Stimulated activated CD8-positive, alpha-beta memory T cell treated with anti-CD3 and anti-CD28 coated beads, Interleukin-2, amount 100 ng/mL, for 1 hour (primary cell): ENCODE data around the gene NCOA6.
"Not testable (repeated sequence)": the region's sequence is repeated elsewhere in the genome, so short reads cannot be mapped to it uniquely, and the experiment has no call there.

Experiments used
- DNase-seq, 2 donors: peaks; one replicate each; pipeline ENCODE4 v3.0.0-alpha.2; 2020; ENCODE audit warnings: low read depth in 2 of 2

Gene NCOA6

DNA sequence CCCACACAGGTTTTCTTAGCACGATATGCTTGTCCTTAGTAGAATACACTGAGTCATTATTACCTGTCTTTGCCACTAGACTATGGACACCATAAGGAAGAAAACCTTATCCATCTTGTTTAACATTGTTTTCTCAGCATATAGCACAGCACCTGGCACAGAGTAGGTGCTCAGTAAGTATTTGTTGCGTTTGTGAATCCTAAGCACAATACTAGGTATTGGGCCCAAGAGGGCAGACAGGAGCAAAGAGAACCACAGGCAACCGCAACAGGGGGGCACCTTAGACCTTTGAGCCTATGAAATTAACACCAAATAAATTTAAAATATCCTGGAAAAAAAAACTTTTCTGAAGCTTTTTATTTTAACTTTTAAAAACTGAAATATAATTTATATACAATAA, 3.7 kb upstream of the NCOA6 start:
- DNase-seq = no peak

DNA sequence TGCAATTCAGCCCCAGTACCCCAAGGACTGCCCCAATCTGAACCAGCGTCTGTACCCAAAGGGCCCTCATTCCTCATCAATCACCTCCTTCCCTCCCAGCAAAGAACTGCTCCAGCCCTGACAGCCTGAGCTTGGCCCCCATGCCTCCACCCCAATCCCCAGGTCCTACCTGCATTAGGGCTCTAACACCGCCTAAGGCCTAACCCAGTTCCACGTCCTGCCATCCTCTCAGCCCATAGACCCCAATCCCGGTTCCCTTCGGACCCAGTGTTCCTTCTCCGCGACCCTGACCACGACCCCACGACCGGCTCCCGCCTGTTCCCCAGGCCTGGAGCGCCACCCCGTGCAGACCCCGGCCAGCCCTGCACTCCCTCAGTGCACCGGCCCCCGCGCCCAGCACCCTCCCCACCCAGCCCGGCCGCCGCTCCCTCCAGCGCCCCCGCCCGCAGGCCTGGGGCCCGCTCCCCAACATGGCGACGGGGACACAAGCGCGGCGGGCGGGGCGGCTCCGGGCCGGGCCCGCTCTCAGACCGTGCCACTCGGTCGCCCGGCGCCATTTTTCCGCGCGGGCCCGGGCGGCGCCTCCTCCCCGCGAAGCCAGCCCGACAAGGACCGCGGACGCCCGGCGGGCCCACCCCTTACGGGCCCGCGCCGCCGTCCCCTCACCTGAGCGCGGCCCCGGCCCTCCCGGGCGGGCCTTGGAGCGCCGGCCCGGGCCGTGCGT, 483 bp downstream of the NCOA6 start:
- DNase-seq = peak; percentile 20 to 43

DNA sequence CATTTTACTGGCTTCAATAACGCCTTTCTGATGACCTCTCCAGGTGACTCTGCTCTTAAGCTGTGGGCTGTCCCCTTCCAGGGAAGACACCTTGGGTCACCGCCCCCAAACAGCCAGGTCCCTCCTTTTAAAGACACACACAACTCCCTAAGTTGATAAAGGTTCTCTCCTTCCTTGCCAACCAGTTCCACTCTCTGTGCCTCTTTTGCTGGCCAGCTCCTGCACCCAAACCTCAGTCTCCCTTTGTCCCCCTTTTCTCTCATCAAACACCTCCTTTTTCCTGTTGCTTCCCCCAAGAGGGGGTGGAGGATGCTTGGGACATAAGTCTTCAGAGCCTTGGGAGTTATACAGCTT, 1.0 kb downstream of the NCOA6 start:
- peak; percentile 35 to 46 for DNase-seq

DNA sequence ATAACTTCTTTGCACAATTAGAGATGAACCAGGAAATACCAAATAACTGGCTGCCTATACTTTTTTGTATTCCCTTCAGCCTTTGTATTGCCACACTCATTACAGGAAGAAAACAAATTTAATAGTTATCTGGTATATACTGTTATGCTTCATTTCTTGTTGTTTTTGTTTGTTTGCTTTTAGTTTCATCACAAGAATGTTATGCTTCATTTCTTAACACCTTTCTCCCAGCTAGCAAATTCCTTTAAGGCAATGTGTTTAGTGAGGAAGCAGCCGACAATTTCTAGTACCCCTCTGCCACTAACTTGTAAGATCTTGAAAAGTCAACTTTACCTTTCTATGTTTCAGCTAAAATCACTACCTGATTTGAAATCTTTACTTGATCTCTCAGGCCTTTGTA, 1.4 kb downstream of the NCOA6 start:
- no peak for DNase-seq

DNA sequence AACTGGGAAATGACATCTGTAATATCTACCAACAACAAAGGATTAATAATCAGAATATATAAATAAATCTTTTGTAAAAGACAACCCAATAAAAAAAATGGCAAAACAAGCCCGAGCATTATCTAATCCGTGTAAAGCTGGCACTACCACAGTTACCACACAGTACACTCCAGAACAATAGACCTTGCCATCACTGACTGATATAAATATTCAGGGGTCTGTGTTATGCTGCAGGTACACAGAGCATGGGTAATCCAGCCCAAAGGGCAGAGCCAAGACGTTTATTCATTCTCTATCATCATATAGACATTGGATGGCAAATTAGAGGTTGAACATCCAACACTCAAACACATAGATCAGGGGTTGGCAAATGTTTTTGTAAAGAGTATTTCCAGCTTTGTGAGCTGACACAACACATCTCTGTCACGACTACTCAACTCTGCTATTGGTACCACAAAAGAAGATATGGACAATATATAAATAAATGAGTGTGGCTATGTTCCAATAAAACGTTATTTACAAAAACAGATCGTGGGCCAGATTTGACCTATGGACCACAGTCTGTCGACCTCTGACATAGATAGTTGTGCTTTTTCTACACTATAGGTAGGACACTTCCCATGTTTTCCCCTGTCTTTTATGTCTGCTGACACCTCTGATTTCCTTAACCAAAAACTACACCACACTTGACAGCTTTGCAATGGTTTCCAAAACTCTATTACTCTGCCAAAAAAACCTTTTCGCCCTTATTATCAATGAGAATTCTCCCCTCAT, 4.5 kb downstream of the NCOA6 start:
- DNase-seq = no peak

DNA sequence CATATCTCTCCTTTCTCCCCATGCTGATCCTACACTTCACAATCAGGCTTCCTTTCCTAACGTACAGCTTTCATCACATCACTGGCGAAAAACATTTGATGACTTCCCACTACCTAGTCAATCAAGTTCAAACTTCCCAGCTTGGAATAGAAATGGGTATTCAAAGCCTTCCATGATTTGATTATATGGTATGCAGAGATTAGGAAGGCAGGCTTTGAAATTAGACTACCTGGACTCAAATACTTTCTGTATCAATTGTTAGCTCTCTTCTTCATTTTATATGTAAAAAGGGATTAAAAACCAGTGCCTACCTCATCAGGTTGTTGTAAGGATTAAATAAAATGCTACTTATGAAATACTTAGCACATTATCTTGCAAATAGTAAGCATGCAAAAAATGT, 7.7 kb downstream of the NCOA6 start:
- DNase-seq = no peak

DNA sequence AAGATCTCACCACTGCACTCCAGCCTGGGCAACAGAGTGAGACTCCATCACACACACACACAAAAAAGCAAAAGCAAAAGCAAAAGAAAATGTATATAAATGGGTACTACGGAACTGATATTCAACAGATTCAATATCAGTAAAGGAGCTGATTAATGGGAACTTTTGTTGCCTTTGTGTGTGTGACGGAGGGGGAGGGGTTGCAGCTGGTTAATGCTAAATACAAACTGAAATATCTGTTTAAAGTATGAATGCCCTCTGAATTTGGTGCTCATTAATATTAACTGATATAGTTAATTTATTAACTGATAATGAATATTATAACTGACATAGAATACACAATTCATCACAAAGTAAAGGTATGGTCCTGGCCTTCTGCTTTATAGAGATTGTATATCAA, 8.4 kb downstream of the NCOA6 start:
- DNase-seq = no peak

DNA sequence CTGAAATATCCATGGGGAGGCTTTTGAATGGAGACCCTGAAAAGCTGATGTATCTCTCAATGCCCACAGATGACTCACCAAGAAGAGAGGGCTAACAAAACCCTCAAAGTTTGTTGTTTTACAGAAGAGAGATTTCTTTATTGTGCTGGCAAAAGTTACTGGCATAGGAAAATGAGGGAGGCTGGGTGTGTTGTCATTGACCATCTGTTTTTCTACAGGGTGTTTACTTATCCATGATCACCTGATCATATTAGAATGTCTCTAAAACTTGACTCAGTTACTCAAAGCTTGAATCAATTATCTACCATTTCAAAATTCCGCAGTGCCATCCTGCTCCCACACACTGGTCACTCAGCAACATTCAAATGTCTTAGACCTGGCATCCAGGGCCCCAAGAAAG, 9.8 kb downstream of the NCOA6 start:
- no peak for DNase-seq

DNA sequence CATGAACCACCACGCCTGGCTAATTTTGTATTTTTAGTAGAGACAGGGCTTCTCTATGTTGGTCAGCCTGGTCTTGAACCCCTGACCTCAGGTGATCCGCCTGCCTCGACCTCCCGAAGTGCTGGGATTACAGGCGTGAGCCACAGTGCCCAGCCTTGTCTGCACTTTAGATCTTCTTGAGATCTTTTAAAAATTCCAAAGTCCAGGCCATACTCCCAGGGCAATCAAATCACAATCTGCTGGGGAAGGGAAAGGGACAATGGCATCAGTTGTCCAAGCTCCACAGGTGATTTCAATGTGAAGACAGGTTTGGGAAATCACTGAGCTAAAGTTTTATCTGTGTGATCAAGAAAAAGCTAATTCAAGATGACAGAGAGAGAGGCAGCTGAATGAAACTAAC, 16.9 kb downstream of the NCOA6 start:
- DNase-seq = no peak

DNA sequence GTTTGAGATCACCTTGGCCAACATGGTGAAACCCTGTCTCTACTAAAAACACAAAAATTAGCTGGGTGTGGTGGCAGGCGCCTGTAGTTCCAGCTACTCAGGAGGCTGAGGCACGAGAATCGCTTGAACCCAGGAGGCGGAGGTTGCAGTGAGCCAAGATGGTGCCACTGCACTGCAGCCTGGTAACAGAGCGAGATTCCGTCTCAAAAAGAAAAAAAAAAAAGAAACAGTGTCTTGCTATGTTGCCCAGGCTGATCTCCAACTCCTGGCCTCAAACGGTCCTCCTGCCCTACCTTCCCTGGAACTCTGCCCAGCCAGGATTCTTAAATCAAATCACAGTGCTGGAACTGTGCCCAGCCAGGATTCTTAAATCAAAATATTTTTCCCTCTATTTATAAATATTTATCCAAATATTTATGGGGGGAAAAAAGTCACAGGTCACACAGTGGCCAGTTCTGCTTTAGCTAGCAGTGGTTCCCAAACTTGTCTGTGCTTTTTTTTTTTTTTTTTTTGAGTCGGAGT, 17.4 kb downstream of the NCOA6 start:
- not testable (repeated sequence) for DNase-seq

DNA sequence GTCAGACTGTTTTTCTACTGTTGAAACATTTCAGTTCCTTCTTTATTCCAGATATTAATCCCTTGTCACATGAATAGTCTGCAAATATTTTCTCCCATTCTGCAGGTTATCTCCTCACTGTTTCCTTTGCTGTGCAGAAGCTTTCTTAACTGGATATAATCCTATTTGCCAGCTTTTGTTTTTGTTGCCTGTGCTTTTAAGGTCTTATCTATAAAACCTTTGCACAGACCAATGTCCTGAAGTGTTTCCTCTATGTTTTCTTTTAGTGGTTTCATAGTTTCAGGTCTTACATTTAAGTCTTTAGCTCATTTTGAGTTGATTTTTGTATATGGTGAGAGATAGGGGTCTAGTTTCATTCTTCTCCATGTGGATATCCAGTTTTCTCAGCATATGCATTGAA, 19.2 kb downstream of the NCOA6 start:
- DNase-seq = no peak

DNA sequence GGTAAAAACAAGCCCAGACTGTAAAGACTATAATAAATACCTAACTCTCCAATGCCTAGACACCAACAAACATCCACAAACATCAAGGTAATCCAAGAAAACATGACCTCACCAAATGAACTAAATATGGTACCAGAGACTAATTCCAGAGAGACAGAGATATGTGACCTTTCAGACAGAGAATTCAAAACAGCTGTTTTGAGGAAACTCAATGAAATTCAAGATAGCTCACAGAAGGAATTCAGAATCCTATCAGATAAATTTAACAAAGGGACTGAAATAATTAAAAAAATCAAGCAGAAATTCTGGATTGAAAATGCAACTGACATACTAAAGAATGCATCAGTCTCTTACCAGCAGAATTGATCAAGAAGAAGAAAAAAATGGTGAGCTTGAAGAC, 26.6 kb downstream of the NCOA6 start:
- DNase-seq = no peak

DNA sequence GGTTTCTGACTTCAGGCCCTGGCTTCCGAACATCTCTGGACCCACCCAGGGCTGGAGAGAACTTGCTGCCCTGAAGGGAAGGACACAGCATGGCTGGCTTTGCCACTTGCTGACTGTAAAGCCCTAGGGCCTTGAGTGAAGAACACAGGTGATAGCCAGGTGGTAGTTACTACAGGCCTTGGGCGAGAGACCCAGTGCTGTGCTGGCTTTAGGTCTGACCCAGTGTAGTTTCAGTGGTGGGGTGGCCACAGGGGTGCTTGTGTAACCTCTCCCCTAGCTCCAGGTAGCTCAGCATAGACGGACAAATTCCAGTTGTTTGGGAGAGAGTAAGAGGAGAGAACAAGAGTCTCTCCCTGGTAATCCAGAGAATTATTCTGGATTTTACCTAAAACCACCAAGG, 27.1 kb downstream of the NCOA6 start:
- DNase-seq = no peak

DNA sequence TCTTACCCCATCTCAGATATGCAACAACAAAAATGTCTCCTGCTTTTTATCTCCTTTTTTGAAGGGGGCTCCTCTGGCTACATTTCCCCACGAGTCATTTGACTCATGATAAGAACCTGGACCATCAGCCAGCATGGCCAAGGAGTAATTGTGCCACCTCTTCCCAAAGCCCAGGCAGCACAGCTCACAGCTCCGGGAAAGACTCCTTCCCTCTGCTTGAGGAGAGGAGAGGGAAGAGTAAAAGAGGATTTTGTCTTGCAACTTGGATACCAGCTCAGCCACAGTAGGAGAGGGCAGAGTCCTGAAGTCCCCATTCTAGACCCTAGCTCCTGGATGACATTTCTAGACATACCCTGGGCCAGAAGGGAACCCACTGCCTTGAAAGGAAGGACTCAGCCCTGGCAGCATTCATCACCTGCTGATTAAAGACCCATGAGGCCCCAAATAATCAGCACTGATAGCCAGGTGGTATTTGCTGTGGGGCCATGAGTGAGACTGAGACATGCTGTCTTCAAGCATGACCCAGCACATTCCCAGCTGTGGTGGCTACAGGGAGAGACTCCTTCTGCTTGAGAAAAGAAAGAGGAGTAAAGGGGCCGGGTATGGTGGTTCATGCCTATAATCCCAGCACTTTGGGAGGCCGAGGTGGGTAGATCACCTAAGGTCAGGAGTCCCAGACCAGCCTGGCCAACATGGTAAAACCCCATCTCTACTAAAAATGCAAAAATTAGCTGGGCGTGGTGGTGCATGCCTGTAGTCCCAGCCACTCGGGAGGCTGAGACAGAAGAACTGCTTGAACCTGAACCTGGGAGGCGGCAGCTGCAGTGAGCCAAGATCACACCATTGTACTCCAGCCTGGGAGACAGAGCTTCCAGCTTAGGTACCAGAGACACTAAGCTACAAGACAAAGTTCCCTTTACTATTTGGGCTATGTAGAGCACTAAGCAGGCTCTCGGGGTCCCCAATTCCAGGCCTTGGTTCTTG, 28.1 kb downstream of the NCOA6 start:
- DNase-seq = no peak

DNA sequence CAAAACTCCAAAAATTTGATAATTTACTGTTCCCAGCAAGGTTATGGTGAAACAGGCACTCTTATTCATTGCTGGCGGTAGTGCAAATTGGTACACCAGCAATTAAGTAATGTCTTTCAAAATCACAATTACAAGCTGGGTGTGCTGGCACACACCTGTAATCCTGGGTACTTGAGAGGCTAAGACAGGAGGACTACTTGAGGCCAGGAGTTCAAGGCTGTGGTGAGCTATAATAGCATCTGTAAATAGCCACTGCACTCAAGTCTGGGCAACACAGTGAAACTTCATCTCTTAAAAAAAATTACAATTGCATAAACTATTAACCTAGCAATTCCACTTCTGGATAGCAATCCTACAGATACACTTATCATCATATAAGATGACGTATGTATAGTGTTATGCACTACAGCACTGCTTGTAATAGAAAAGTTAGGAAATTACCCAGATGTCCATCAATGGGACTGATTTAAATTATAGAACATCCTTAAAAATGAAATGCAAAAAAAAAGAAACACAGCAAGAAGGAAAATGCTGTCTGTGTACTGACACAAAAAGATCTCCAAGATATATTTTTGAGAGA, 31.4 kb downstream of the NCOA6 start:
- DNase-seq = no peak

DNA sequence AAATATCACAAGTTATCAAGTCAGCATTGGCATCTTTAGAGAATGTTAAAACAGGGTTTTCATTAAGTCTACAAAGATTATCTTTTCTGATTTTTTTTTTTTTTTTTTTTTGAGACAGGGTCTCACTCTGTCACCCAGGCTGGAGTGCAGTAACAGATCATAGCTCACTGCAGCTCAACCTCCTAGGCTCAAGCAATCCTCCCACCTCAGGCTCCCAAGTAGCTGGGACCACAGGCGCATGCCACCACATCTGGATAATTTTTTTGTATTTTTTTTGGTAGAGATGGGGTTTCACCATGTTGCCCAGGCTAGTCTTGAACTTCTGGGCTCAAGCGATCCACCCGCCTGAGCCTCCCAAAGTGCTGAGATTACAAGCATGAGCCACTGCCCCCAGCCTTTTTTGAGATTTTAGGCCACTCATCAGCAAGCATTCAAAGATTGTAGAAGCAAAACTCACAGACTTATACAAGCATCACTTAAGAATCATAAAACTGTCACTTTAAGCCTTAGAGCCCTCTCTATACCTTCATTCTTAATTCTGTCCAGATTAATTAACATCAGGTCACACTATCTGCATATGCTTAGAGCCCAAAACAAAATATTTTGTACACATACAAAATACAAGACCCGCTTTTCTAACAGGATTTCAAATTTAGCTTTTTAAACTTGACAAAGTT, 32.6 kb downstream of the NCOA6 start:
- no peak for DNase-seq

DNA sequence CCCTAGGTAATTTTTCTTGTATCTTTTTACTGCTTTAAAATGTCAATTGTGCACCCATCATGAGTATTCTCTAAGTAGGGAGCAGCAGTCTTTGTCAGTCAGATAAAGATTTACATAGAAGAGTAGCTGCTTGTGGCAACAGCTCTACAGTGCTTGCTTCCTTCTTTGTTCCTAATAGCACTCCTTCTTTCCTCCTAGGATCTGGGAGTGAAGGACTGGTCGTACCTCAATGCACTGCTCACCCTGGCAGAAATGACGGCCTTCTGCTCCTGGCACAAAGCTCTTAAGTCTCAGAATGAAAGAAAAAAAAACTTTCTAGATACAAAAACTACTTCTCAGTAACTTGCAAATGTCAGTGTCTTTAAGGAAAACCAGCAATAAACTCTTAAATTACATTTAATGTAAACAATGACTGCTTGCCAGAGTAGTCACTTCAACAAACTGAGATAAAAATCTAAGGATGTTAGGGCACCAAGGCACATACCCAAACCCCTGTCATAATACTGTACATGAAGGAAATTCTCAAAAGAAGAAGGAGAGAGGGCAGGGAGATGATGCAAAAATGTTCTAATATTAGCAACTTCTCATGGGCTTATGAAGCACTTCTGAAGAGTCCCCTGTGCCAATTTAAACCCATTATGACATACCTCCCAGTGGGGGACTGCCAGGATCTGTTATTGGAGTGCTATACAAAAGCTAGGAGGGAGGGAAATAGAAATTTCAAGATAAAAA, 34.0 kb downstream of the NCOA6 start:
- no peak for DNase-seq

DNA sequence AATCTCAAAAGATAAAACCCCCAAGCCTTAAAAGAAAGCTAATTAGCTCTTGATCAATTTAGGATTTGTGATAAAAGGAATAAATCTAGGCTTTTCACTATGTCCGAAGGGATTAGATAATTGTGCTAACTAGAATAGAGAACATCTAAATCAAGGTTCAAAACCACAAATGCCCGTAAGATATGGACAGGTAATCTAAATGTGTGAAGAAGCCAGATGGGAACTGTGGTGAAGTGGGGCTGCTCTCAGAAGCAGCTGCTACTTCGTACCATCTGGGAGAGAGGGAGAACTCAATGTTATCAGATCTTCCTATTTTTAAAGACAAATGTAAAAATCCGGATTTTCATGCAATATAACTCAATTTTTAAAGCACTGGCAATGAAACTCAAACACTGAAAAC, 44.2 kb downstream of the NCOA6 start:
- no peak for DNase-seq

DNA sequence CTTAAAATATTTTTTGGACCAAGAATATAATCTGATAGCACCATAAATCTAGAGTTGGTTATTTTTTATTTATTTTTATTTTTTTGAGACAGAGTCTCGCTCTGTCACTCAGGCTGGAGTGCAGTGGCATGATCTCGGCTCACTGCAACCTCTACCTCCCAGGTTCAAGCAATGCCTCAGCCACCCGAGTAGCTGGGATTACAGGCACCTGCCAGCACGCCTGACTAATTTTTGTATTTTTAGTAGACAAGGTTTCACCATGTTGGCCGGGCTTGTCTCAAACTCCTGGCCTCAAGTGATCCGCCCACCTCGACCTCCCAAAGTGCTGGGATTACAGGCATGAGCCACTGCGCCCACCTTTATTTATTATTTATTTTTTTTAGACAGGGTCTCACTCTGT, 45.2 kb downstream of the NCOA6 start:
- DNase-seq = not testable (repeated sequence)

DNA sequence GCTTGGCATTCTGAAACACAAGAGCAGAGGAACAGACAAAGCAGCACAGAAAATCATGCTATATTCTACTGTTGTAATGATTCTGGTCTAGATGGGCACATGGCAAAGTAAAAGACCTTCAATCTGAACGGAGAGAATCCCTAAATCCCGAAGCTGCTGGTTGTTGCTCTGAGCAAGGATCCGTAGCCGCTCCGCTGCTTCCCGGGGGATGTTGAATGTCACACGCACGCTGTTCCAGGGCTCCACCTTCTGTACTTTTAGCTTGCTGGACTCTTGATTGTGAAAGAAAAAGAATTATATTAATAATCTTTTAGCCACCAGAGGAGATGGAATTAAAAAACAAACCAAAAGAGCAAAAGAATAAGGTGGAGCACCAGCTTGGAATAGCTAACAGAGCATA, 49.3 kb downstream of the NCOA6 start:
- DNase-seq = no peak

DNA sequence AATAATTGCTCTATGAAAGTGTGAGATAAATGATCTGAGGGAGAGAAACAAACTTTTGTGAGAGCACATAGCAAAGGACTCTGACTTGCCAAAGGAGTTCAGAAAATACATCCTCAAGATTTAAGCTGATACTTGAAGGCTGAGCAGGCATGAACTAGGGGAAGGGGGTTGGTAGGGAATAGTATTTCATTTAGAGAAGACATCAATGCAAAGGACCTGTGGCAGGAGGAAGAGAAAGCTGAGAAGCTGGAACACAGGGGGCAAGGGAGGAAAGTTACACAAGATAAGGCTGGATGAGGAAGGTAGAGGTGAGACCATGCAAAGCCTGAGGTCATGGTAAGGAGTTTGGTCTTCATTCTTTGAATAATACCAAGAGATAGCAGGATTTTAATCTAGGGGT, 50.6 kb downstream of the NCOA6 start:
- no peak for DNase-seq
